HG03159 (cell line): ENCODE data around the gene PTPRN2.

Experiments
- ATAC-seq: cut with Tn5 transposase; IDR thresholded peaks from one replicate; pipeline ENCODE4 v1.9.1; 2021; ENCODE audit warnings: mild to moderate bottlenecking, moderate library complexity; ENCODE audit not compliant: unreplicated experiment

PTPRN2 gene

GRCh38 chr7:157808042-157808441 is 779.6 kb downstream of the PTPRN2 start:
- ATAC-seq, result no peak

GRCh38 chr7:157807510-157807909 is 780.1 kb downstream of the PTPRN2 start:
- ATAC-seq, result no peak

DNA sequence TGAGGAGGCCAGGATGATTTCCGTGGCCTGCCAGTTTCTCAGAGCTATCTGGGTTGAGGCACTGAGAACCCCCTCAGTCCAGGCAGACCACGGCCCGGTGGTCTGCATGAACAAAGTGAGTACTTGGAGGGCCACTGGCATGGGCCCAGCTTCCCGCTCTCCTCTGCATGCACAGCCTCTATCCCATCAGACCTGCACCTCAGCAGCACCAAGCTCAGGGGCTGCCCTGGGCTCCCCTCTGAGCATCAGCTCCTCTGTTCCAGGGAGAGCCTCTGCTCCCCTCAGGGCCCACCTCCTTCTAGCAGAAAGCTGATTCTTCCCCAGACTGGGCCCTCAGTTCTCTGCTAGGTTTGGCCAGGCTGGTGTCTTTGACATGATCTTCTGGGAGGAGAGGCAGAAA is 780.9 kb downstream of the PTPRN2 start:
- no peak for ATAC-seq

DNA sequence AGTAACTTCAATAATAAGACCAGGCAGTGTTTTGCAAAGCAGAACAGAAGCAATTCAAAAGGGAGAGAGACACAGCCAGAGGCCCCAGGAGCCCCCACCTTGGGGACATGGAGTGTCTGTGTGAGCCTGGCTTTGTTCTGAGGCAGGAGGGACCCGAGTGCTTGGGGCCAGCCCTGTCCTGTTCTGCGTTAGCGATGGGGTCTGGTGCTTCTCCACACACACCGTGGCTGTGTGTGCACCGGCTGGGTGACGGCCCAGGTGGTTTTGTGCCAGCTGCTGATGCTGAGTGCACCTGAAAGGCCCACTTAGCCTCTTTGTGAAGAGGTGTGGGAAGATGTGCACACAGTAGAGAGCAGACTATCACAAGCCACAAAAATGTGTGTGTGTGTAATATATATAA is 781.9 kb downstream of the PTPRN2 start:
- no peak for ATAC-seq

- no peak for ATAC-seq
Observed at GRCh38 chr7:157803906-157804305, 783.7 kb downstream of the PTPRN2 start.

GRCh38 chr7:157801971-157802675 is 785.5 kb downstream of the PTPRN2 start:
- ATAC-seq, result no peak

DNA sequence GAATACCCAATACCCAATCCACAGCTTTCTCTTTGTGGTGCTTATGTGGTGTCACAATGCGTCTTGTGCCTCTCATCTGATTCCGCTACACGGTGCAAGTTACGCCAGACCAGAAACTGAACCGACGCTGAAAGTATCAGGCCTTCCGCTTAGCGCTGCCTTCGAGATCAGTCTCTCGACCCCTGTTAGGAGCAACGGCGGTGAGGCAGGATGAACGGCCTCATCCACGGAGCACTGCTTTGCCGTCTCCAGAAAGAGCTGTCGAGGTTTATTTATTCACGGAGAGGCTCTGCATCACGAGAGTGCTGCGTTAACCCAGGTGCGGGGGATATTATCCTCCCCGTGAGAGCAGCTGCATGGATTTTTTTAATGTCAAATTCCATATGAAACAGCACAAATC is 786.5 kb downstream of the PTPRN2 start:
- no peak for ATAC-seq

GRCh38 chr7:157800281-157800680 is 787.3 kb downstream of the PTPRN2 start:
- ATAC-seq, result no peak

GRCh38 chr7:157799076-157799685 is 788.4 kb downstream of the PTPRN2 start:
- no peak for ATAC-seq

DNA sequence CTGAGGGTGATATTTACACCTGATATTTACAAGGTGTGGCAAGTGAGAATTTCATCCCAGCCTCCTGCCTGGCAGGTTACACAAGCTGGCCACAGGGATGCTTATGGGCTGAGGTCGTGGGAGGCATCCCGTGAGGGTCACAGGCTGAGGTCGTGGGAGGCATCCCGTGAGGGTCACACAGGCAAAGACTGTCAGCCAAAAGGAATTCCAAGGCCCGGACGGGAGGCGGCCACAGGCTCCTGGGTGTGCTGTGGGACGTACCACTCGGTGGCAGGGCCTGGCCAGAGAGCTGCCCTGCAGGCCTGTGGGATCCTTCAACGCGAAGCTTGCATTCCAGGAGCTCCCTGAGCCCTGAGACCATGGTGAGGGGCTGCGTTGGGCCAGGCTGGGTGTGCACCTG is 790.3 kb downstream of the PTPRN2 start:
- no peak for ATAC-seq

DNA sequence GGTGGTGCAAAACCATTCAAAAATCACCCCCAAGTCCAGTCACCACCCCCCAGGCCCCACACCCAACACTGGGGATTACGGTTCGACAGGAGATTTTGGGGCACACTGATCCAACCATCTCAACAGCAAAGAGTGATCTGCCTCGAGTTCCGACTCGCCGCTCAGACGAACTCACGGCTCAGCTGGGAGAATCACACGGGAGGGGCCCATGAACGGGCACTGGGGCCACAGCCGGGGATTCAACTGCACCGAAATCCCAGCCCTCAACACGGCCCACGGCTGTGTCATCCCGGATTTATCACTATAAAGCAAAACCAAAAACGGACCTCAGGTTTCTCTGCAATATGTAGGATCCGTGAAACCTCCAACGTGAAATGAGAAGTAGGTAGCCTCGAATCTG is 790.8 kb downstream of the PTPRN2 start:
- ATAC-seq, result no peak

DNA sequence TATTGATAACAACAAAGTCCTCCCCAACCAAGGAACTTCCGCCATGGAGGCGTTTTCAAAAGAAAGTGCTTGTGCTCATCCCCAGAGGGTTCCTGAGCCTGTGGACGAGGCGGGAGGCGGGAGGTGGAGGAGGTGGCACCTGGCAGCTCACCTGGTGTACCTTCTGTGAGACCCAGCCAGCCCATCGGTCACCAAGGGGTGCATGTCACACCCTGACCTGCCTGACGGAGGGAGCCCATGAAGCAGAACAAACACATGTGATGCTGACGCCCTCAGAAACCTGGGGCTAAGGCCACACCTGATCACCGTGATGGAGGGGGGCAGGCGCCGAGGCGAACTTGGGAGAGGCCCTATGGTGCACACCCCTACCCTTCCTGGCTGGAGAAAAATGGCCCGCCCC is 792.0 kb downstream of the PTPRN2 start:
- ATAC-seq, result no peak

GRCh38 chr7:157795199-157795598 is 792.4 kb downstream of the PTPRN2 start:
- ATAC-seq, result no peak

DNA sequence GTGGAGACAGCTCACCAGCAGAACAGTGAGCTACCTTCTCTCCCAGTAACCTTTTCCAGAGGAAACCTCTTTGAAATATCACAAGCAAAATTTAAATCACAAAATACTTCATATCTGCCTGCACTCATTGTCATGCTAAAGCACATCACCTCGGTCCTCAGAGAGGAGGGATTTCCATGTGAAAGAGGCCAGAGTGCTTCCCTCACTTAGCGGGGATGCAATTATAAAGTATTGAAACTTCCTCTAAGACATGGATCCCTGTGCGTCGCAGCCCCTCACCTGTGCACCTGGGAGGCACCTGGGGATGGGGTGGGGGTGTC is 792.9 kb downstream of the PTPRN2 start:
- ATAC-seq, result no peak

- no peak for ATAC-seq
Observed at GRCh38 chr7:157793973-157794745, 793.5 kb downstream of the PTPRN2 start.

DNA sequence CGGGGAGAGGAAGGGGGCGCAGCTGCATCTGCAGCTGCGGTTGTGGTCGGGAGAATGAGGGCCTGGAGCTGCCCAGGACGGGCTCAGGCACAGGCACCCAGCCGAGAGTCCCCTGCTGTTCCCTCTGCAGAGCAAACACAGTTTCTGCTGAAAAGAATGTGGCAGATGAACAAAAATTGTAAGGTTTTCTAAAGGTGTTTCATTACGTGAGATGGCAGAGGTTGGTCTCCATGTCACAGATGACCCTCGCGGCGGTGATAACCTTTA is 794.6 kb downstream of the PTPRN2 start:
- no peak for ATAC-seq

GRCh38 chr7:157792241-157793086 is 795.2 kb downstream of the PTPRN2 start:
- ATAC-seq, result no peak

DNA sequence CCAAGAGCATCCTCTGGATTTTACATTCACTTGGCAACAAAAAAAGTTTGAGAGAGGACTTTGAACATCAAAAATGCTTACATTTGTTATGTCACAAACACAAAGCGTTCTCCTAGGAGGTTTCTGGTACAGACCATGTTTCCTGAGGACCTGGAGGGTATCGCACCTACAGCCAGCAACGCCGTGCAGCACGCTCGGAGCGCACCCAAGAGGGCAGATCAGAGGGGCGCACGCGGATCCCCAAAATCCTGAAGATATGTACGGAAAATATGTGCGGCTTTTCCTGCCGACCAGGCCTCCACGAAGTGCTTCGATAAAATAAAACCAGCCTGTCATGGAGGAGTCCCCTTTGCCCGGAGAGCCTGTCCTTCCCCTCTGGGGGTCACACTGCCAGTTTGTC is 796.0 kb downstream of the PTPRN2 start:
- no peak for ATAC-seq

DNA sequence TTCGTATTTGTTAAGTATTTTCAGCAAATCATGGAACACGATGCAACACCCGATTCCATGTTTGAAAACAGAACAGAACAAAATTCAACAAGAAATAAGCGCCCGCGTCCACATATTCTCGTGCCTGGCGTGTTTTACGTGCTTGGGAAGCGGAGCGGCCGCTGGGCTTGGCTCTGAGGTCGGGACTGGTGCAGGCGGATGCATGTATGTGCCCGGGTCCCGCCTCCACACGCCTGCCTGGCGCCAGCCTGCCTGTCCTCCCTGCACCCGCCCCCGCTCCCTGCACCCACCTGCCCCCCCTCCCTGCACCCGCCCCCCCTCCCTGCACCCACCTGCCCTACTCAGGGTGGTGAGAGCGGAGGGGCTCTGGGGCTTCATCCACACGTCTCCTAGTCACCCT is 796.4 kb downstream of the PTPRN2 start:
- ATAC-seq, result no peak

DNA sequence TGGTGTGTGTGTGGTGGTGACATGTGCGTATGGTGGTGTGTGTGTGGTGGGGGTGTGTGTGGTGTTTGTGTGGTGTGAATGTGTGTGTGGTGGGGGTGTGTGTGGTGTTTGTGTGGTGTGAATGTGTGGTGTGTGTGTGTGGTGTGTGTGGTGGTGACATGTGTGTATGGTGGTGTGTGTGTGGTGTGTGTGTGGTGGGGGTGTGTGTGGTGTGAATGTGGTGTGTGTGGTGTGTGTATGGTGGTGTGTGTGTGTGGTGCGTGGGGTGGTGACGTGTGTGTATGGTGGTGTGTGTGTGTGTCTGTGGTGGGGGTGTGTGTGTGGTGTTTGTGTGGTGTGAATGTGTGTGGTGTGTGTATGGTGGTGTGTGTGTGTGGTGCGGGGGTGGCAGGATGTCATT is 797.7 kb downstream of the PTPRN2 start:
- no peak for ATAC-seq

DNA sequence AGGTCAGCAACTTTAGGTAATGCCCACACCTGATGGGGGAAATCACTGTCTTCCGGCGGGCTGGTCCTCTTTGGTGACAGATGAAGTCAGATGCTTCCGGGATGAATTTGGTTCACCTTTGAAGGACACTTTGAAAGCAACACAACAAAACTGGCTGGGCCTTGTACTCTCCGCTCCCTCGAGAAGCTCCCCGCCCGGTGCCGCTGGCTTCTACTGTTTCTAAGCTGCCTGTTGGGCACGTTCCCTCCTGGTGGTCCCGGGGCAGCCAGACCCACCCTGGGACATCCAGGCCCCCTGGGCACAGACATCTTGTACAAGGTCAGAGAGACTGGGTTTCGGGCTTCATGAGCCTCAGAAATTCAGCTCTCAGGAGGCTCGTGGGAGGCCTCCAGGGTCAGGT is 798.5 kb downstream of the PTPRN2 start:
- ATAC-seq, result no peak

DNA sequence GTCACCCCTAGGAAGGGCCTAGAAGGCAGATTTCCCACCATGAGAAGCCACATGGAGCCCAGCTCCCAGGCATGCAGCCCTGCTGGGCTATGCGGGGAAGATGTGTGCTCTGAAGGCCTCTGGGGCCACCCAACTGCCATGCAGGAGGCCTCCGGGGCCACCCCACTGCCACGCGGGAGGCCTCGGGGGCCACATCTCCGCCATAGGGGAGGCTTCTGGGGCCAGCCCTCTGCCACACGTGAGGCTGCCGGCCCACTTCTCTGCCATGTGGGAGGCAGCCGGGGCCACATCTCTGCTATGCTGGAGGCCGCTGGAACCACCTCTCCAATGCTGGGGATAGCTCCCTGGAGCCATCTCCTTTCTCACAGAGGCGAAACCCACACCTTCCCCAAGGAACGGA is 799.0 kb downstream of the PTPRN2 start:
- ATAC-seq, result no peak
